Stimulated activated CD4-positive, alpha-beta T cell treated with anti-CD3 and anti-CD28 coated beads, Interleukin-4, amount 100 ng/mL, for 48 hours (primary cell): ENCODE results near the gene SH3BP4.

Source experiments
- DNase-seq, 2 donors: peaks; one replicate each; pipeline ENCODE4 v3.0.0-alpha.2; 2020; ENCODE audit warnings: low read depth in 2 of 2

Gene SH3BP4

DNA sequence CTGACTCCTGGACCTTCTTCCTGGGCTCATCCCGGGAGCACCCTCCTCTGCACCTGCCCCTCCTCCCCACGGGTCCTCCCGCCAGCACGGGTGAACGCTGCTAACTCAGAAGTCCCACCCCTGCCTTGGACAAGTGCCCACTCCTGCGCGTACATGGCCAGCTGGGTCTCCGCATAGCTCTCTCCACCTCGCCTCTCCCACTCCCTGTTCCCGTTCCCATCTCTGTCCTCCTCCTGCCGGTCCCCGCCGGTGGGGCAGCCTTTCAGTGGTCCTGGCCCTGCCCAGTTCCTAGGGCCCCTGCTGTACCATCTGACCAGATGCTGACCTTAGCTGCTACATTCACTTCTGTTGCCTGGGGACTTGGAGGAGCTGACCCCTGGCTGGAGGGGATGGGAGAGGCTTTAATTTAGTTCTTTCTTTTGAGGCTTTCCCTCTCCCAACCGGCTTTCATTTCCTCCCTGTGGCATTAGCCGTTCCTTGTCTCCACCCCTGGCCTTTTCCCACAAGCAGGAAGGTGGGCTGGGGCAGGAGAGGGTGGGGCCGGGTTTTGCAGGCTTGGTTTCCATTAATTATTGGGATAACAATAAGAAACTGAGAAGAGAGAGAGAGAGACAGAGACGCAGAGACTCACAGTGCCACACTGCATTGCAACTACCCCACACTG is 136.1 kb downstream of the SH3BP4 start:
- DNase-seq = no peak

DNA sequence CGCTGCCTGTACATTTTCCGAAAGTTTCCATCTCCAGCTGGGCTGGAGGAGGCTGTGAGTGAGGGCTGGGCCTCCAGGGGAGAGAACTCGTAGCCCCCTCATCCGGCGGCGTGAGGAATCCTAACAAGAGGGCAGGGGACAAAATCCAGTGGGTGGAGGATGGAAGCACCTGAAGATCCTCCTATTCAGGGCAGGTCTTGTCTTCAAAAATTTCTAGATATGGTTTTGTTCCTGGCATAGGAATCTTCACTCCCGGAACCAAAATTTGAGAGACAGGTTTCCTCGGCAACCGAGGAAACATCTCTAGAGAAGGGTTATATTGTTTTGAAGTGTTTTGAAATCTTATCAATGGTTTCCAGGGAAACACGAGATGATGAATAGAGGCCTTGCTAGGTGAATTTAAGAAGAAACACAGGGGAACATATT is 136.7 kb downstream of the SH3BP4 start:
- no peak for DNase-seq

DNA sequence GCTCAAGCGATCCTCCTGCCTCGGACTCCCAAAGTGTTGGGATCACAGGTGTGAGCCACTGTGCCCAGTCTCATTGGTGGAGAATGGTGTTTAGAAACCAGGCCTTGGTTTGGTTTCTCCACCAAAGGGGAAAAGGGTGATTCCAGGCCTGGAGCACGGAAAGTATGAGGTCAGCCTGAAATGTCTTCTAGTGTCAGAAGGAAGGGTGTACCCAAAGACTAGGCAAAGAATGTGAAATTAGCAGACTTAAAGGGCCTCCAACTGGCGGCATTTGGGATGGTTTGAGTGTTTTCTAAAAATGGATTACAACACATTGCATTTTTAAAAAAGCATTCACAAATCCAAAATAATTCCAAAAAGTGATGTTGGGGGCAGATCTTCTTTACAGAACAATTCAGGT is 139.6 kb downstream of the SH3BP4 start:
- DNase-seq = no peak

DNA sequence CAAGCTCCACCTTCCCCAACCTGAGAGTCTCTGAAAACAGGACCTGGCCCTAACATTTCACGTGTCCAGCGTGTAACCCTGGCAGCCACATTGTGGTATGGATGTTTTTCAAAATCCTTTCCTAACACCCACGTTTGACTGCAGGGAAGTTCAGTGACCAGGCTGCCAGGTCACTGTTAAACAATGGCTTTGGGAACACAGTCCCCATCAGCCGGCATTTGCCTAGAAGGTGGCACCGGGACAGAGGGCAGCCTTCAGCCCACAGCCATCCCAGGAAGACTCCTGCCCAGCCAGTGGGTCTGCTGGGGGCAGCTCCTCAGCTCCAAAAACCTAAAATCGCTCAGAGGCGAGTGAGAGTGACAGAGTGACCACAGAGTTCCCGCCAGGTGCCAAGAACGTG is 140.2 kb downstream of the SH3BP4 start:
- no peak for DNase-seq

DNA sequence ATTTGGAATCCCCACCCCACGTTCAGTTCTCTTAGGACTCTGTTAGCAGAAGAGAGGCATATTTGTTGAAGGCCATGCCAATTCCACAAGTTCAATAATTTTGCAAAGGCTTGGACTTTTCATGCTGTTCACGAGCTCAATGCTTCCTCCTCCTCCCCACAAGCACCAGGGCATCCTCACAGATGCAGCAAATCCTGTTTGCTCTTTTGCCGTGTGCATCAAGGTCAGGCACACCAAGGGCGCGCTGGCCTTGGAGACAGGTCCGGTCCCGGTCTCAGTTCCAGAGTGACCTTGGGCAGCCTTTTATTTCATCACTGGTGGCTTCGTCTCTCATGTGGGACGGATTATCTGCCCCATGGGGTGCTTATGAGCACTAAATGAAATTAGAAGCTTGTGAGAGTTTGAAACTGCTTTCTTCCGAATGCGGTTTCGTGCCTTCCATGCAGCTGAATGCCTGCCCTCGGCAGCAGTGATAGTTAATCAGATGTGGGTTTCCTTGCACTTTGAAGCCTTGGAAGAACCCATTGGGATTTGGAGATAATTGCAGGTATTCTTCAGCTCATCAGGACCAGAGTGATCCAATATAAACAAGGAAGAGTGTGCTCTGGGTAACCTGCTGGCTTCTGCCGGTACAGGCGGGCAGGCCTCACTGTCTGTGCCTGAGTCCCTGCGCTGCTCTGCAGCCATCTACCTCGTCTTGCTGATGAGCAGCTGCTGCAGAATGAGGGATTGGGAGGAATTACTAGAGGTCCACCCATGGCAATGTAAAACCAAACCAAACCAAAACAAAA is 140.8 kb downstream of the SH3BP4 start:
- DNase-seq = no peak

DNA sequence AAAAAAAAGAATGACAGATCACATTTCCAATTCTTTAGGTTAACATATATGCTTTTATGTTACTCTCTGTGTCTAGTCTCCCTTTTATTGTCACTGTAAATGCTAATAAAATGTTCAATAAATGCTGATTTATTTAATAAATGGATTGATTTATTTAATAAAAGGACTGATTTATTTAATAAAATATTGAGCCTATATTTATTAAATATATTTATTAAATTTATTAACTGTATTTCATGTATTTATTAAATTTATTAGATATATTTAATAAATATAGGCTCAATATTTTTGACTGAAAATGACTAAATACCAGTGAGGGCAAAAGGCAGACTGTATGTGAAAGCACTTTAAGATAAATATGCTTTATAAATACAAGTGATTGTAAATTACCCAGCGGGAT is 142.6 kb downstream of the SH3BP4 start:
- no peak for DNase-seq

DNA sequence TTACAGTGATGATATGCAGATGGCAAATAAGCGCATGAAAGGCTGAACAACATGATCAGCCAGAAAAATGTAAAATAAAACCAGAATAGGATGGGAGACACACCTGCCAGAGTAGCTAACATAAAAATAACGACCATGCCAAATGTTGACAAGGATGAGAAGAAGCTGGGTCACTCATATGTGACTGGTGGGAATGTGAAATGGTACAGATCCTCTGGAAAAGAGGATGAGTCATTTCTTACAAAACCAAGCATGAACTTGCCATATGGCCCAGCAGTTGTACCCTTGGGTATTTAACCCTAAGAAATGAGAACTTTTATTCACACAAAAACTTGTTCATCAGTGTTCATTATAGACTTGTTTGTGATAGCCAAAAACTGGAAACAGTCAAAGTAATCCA is 143.8 kb downstream of the SH3BP4 start:
- no peak for DNase-seq

DNA sequence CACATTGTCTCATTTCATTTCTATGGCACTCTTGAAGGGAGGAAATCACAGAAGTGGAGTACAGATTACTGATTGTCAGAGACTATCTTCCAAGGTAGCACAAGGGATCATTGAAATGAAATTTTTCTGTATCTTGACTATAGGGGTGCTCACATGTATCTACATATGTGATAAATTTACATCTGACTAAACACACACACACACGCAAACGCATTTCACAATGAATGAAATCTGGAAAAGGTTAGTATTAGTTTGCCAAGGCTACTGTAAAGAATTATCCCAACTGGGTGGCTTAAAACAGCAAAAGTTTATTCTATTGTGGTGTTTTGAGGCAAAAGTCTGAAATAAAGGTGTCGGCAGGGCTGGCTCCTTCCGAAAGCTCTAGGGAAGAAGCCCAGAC is 144.6 kb downstream of the SH3BP4 start:
- DNase-seq = no peak

DNA sequence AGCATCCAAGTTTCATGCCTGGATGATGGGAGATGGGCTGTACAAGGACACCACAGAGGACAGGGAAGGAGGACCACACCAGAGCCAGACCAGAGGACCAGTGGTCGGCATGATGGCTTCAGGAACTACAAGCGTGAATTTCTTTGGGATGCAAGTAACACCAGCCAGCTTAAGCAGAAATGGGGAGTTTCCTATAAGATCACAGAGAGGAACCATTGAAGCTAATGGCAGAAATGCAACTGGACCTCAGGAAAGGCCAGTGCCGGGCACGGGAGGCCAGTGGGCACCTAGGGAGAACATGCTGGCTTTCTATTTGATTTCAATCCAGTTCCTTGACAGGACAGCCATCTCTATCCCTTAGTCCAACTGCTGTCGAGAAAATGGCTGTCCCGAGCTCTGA is 145.4 kb downstream of the SH3BP4 start:
- no peak for DNase-seq

DNA sequence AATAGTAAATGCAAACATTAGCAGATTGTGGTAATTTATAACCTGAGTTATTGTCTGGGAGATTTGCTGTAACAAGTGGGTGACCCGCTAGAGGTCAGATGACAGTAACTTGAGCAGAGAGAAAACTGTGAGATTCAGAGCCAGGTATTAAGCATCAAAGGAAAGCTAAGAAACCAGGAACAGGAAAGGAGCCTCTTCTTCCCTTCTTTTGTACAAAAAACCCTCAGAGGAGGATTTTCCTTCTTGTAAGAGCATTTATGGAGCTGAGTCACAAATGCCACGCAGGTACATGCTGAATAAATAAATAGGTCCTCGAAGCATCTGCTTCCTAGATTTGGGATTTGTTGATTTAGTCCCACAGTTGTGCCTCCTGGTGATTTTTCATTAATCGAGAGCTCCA is 146.5 kb downstream of the SH3BP4 start:
- DNase-seq = no peak

DNA sequence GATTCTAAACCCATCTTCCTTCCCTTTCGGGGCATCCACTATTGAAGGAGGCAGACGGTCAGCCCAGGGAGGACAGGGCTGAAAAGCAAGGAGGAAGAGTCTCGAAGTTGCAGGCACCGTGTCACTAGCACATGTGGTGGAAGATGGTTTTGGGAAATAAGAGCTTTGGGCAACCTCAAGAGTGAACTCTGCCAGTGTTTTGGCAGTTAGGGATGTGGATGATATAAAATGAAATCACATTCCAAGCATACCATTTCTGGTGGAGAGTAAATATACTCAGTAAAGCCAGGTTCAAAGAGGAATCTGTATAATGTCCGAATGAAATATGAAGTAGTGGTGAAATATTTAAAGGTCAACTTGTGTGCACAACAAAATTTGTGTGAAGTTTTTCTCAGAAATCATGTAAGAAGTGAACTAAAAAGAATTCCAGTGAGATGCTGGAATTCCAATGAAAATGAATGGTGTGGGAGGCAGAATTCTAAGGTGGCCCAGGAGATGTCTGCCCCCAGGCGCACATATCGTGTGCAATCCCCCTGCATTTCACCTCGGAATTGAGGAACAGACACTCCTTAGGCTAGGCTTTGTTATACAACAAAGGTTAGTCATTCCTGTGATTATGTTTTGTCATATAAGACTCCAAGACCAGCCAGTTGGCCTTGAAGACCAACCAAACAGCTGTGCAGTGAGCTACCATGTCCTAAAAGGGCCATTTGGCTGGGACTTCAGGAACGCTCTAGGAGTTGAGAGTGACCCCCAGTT is 147.1 kb downstream of the SH3BP4 start:
- no peak for DNase-seq

DNA sequence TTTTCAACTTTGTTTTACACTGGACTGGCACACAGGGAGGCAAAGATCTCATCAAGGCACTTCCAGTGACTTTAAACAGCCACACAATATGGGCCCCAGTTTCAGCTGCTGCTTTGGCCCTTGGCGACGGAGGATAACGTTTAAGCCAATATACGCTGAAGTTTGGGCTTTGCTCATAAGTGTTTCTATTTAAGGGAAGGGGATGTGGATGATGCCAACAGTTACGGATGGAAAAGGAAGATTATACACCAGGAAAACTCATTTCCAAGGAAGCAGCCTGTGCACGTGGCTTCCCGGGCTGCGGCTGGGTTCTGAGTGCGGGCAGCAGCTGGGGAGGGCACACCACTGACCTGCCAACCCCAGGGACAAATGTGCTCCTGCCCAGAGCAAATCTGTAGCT is 151.1 kb downstream of the SH3BP4 start:
- DNase-seq = no peak
